Measurements from ENCODE around the gene ADIPOR2.

ADIPOR2 gene

DNA sequence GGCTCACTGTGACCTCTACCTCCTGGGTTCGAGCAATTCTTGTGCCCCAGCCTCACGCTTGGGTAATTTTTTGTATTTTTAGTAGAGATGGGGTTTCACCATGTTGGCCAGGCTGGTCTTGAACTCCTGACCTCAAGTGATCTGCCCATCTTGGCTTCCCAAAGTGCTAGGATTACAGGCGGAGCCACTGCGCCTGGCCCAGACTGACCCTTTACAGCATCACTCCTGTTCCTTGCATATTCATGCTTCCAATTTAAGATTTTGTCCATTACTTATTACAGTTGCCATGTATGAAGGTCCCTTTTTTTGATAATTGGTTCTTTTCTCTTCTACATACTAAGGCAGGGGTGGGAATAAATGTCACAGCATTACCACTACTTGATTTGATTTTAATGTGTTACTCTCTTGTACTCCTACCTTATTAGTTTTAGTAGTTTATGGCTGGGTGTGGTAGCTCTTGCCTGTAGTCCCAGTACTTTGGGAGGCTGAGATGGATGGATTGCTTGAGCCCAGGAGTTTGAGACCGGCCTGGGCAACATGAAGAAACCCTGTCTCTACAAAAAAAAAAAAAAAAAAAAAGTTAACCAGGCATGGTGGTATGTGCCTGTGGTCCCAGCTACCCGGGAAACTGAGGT is 46.9 kb downstream of the ADIPOR2 start:
- no peak for DNase-seq

DNA sequence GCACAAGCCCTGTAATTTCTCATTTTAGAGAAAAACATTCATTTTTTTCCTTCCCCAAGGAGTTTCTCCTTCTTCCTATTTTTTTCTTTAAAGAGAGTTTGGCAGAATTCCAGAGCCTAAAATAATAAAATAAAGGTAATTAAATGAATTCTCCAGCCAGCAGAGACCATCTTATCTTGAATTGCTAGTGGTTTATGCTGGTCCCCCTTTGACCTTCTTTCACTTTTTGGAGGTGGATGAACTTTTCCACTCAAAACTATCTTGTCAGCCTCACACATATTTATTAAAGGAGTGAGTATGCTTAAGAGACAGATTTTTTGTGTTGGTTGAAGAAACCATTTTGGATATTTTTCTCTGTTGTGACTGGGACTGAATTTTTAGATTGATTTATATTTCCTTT is 47.6 kb downstream of the ADIPOR2 start:
- no peak for DNase-seq

DNA sequence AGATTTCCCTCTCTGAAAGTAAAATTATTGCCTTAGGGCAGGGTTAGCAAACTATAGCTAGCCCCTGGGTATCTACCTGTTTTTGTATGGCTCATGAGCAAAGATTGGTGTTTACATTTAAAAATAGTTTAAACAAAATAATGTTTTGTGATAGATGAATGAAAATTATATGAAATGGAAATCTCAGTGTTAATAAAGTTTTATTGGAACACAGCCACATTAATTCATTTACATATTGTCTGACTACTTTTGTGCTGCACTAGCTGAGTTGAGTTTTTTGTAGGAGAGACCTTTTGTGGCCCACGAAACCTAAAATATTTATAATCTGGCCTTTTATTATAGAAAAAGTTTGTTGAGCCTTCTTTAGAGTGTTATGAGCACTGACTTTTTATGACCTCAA is 48.5 kb downstream of the ADIPOR2 start:
- DNase-seq, result no peak

DNA sequence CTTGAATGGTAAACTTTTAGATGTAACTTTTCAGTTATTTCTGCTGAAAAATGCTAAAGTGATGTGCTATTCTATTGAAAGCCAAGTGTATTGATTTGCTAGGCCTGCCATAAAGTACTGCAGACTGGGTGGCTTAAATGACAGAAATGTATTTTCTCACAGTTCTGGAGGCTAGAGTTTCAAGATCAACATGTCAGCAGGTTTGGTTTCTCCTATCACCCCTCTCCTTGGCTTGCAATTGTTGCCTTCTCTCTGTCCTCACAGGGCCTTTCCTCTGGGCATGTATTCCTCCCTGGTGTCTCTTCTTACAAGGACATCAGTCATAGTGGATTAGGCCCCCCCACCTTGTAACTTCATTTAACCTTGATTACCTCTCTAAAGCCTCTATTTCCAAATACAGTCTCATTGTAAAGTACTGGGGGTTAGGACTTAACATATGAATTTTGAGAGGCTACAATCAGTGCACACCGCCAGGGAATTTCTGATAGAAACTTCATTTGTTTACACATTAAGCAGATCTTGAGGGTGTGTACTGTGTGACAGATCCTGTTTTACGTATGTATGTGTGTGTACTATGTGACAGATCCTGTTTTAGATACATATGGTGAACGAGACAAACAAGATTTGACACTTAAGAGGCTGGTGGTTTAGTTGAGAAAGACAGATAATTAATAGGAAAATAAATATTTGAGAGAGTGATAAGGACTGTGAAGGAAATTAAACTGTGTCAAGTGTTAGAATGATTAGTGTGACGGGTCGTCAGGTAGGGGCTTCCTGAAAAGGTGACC is 49.5 kb downstream of the ADIPOR2 start:
- DNase-seq, result no peak

DNA sequence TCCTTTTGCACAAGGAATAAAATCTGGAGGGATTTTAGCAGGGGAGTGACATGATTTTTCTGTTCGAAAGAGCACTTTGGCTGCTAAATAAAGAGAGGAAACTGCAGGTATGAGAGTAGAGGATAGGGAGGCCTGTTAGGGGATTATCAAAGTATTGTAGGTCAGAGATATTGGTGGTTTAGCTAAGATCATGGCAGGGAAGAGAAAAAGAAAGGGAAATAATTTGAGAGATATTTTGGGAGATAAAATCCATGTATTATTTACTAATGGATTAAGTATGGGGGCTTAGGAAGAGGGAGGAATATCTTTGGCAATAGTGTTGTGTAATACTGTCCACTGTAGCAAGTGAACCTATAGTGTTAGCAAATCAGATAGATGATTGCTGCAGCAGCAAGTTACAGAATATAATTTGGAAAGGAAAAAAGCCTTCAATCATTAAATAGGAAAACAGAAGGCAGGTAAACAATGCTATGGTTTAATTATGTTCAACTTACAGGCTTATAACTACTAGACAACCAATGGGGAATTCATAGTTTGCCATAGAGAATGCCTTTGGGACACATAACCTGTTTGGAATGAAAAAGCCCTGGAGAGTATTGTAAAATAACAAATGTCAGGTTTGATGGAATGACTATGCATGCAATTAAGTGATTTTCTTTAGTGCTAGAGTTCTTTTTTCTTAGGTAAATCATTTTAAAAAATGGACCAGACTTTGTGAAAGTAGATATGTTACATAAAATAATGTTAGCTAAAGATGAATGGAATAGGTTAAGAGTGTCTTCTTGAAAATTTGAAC is 50.5 kb downstream of the ADIPOR2 start:
- DNase-seq, result no peak

DNA sequence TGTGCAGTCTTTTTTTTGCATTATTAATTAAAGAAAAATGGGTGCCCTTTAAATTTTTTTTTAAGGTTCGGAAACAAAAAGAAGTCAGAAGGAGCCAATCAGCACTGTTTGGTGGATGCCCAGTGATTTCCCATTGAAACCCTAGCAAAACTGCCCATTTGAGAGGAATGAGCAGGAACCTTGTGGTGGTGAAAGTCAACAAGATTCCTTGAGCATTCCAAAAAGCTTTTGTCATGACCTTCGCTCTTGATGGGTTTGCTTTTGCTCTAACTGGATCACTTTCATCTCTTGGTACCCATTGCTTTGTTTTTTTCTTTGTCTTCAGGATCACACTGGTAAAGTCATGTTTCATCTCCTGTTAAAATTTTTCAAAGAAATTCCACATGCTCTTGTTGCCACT is 54.1 kb downstream of the ADIPOR2 start:
- DNase-seq, result no peak

DNA sequence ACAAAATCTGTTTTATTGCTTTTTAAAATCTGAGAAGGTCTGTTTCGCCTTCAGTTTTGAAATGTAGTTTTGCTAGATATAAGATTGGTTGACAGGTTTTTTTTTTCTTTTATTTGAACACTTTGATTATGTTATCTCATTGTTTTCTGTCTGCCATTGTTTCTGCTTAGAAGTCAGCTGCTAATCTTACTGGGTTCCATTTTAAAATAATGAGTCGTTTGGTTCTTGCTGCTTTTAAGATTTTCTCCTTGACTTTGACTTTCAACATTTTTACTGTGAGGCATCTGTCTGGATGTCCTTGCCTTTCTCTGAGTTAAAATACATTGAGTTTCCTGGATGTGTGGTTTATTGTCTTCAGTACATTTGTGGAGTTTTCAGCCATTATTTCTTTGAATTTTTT is 56.7 kb downstream of the ADIPOR2 start:
- DNase-seq, result no peak

DNA sequence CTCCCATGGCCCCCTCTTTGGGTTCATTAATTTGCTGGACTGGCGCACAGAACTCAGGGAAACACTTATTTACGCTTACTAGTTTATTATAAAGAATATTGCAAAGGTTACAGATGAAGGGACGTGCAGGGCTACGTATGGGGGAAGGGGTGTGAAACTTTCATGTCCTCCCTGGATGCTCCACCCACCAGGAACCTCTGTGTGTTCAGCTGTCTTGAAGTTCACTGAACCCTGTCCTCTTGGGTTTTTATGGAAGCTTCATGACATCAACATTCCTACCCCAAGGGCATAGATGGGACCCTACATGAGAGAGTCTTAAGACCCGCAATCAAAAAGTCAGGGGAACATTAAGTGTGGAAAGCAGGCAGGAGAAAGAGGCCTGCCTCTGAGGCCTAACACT is 58.1 kb downstream of the ADIPOR2 start:
- DNase-seq, result no peak

DNA sequence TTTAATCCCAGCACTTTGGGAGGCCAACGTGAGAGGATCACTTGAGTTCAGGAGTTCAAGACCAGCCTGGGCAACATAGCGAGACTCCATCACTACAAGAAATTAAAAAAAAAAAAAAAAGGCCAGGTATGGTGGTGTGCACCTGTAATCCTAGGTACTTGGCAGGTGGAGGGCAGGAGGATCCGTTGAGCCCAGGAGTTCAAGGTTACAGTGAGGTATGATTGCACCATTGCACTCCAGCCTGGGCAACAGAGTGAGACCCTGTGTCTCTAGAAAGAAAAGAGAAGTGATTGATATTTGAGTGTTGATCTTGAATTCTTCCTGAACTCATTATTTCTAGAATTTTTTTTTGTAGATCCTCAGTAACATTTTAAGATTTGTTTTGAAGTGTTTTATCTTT is 59.4 kb downstream of the ADIPOR2 start:
- no peak for DNase-seq

DNA sequence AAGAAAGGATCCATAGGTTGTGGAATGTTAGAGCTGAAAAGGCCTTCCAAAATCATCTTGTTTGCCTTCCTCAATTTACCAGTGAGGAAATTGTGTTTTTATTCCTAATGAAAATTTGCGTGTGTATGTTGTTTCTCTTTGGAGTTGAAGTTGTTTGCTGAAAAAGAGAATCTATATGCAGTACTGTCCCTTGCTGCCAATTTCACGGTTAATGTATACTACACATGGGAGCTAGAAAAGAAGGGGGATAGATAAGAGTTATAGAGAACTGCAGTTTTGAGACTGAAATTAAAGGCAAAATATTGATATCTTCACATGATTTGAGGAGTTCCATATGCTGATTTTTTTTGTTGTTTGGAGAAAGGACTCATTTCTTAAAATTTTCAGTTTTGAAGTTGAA is 67.5 kb downstream of the ADIPOR2 start:
- DNase-seq, result no peak

DNA sequence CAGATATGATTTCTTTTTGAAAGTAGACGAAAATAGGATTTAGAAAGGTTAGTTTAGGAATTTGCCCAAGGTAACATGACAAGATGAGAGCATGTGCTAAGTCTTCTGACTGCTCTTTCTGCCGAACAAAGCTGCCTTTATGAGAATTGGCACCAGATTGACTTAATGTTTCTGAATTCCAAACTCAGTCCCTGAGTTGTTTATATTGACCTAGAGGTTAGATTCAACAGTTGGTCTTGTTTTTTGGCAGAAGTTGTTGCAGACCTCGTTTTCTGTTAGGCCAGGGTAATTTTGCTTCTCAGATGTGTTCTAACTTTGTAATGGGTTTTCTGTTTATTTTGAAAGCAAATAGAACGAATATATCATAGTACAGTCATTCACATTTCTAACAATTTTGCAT is 68.0 kb downstream of the ADIPOR2 start:
- DNase-seq, result peak; percentile 16

DNA sequence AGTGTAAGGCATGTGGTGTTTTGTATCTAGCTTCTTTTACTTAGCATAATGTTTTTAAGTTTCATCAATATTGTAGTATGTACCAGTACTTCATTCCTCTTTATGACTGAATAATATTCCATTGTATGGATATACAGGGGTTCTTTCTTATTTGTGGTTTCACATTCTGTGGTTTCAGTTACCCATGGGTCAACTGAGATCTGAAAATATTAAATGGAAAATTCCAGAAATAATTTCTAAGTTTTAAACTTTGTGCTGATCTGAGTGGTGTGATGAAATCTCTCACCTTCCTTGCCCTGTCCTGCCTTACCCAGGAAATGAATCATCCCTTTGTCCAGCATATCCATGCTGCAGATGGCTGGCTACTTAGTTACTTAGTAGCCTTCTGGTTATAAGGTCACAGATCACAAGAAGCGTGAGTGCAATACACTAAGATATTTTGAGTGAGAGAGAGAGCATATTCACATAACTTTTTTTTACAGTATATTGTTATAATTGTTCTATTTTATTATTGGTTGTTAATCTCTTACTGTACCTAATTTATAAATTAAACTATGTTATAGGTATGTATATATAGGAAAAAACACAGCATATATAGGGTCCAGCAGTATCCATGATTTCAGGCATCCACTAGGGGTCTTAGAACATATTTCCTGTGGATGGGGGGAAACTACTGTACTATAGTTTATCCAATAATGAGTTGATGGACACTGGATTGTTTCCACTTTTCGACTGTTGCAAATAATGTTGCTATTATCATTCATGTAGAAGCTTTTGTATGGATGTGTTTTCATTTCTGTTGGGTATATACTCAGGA is 69.9 kb downstream of the ADIPOR2 start:
- DNase-seq, result no peak

DNA sequence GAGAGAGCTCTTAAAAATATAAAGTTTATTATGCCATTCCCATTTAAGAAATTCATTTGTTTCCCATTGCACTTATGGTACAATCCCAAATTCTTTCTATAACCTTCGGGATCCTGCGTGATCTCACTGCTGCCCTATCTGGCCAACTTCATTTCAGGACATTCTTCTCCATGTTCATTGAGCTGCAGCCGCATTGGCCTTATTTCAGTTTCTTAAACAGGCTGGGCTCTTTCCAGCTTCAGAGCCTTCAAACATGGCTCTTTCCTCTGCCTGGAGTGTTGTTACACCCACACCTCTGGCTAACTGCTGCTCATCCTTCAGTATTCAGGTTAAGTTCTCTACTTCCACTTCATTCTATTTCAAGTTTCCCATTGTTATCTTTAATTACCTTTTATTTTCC is 71.0 kb downstream of the ADIPOR2 start:
- DNase-seq, result no peak

DNA sequence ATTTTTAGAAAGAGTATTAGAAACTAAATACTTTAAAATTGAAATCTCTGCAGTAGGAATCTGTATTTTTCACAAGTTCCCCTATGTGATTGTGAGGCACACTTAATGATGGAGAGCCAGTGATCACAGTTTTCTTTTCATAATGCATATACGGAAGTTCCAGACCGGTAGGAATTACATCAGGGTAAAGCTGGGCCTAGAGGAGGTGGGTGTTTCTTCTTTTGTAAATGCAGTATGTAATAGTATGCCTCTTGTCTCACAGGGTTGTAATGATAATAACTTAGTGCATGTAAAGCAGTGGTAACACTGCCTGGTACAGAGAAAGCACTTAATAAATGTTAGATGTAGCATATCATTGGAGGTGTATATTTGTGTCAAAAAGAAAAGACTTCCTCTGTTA is 72.3 kb downstream of the ADIPOR2 start:
- no peak for DNase-seq

DNA sequence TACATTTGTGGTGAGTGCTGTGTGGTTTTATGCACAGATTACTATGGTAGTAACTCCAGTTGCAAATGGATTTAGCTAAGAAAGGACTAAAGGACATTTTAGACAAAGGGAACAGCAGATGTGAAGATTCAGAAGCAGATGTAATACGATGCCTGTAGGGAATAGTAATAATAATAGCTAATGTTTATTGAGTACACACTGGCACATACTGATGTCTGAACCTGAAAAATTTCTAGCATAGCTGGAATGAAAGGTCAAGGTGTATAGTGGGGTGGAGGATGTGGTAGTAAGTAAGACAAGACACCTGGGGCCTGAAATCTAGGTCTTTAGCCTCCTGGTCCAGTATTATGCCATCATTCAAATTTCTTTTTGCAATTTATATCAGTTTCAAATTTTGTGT is 75.2 kb downstream of the ADIPOR2 start:
- no peak for DNase-seq

DNA sequence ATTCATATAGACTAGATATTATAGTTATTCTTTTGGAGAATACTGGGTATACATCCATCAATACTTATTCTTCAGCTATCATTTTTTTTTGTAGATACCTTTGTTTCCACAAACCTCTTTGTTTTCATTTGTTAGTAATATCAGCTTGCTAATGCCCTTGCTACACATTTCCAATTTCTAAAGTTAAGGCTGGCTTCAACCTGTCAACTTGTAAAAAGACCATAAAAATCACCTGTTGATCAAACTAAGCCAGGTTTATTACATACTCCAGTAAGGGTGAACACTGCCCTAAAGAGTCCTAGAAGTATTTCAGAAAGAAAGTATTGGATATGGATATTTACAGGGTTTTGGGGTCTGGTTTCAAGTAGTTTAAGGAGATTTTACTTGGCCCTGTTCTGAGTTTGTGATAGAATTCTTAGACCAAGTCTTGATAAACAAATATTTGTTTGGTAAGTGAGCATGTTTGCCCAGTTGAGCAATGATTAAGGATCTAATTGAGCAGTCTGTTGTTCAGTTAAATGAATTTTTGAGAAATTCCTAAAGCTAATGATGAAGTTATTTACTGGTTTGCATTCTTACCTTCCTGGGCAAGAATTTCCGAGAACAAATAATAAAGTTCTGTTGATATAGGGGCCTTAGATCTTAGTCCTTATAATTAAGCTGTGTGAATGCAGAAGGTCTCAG is 76.7 kb downstream of the ADIPOR2 start:
- no peak for DNase-seq

DNA sequence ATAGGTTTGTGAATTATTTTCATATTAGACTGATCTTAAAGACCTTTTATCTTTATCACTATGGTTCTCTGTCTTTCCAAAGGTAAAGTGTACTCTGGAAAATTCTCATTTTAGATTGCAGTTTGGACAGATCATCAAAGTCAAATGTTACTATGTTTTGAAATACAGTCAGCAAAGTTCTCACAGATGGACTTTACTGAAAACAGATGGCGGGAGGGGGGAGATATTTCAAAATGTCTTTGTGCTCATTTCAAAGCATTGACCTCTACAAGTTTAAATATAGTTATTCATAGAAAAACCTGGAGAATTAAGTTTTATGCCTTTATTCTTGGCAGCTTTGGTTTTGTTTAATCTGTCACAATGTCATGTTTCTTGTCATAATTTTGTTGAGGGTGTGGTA is 77.7 kb downstream of the ADIPOR2 start:
- DNase-seq, result peak; percentile 32

DNA sequence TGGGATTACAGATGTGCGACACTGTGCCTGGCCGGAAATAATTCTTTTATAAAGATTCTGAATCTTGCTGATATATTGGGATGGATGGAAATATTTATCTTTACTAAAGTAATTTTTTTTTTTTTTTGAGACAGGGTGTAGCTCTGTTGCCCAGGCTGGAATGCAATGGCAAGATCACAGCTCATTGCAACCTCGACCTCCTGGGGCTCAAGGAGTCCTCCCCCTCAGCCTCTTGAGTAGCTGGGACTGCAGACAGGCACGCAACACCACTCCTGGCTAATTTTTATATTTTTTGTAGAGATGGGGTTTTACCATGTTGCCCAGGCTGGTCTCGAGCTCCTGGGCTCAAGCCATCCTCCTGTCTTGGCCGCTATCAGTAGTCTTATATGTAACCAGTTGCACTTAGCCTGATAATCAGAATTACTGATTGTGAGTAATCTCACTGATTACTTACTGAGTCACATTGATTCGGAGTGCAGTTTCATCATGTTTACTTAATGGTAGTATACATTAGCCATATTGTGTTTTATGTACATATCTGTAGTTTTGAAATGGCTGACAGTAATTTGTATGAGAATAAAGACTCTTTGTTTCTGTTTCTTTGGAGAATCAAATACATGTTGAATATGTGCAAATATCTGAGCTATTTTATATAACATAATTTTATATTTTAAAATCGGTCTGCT is 79.1 kb downstream of the ADIPOR2 start:
- DNase-seq, result no peak

DNA sequence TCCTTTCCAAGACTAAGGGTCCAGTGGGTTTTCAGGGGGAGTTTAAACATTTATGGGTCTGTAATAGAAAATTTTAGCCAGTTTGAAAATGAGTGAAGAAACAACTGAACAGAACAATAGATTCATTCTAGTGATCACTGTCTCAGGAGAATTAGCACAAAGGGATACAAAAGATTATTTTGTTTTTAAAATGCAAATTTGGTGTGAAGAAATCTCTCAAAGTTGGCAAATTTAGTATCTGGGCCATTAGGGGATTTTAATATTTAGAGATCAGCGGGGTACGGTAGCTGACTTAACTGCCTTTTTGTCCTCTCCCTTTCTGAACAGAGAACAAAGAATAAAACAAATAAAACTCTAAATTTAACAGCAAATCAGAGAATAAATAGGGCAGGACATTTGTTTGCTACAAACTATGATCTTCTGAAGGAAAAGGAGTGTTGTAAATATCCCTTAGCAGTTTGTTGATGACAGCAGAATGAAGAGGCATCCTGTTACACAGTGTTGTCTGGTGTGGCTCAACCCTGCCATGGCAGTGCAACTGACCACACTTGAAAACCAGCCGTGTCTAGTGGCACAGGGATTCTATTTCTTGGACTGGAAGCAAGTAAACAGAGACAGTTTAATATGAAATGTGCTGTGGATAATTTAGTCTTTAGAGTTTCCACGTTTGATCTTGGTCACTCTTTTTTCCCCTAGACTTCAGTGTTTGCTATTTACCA is 83.2 kb downstream of the ADIPOR2 start:
- no peak for DNase-seq

DNA sequence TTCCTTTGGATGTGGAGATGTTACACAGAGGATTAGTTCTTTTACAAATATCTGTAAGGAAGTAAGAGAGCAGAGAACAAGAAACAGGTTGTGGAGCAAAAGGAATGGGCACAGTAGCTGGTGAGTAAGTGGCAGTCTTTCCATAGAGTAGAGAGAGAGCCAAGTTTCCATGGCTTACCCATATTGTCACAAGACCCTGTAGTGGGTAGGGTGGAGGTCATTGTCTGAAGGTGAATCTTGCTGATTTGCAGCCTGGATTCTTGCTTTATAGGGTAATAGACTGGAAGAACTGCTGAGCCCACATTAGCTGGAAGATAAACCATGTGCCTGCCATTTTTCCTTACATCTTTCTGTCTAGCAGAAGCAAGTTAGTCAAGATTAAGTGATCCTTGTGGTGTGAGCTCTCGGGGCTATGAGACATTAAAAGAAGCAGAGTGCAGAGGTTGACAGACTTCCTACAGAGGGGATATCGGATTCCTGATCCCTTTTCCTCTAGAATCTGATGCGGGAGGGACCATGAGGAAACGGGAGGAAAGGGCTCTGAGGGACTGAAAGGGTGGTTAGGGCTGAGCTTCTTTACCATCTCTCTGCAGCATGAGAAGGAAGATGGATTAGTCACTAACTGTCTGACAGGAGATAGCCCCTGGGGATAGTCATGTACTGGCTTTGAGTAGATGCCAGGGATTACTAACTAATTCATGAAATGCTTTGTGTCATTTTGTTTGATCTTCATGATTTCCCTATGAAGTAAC is 85.5 kb downstream of the ADIPOR2 start:
- DNase-seq, result peak; percentile 81
